Measurements from ENCODE around the gene AQP1. TPM values are rescaled to one million over a fixed set of nuclear protein-coding genes. Genes with fewer than 3 reads are reported as not detected.

Gene AQP1
- polyA plus RNA-seq, 1 experiment, result 3.9 TPM

- CTCF ChIA-PET, result interaction anchor here (1.3 kb wide), 1 partner anchor 41 kb away, joined by 8 read pairs; no protein-coding TSS in a partner anchor
These were observed 13.9 kb upstream of the AQP1 start for GRCh38 chr7:30897770-30898169.

GRCh38 chr7:30898411-30898810 is 13.2 kb upstream of the AQP1 start:
- no peak overlapping the region for H3K4me3 ChIP-seq (ENCODE audit: low read depth, low read length)
- ChIA-PET CTCF (interaction anchor here (1.3 kb wide), 1 partner anchor 40 kb away, joined by 8 read pairs; no protein-coding TSS in a partner anchor), POLR2A (no interaction called here)
- peaks cover 14% of the 10 kb centered on the region for H3K27me3 ChIP-seq (ENCODE audit: control insufficient read depth, insufficient read depth, low read length)
- DNase-seq (ENCODE audit: low read depth), result no peak
- H3K36me3 ChIP-seq (ENCODE audit: control insufficient read depth, insufficient read depth, low read length), result no peaks in the 10 kb centered on the region
- TF ChIP-seq CTCF (IDR thresholded peaks at IDR 0.05; ENCODE audit: insufficient read depth, low read depth, low read length), result no peak

More at GRCh38 chr7:30897770-30898169, 13.9 kb upstream of the AQP1 start:
- TF ChIP-seq CTCF (IDR thresholded peaks at IDR 0.05; ENCODE audit: insufficient read depth, low read depth, low read length), result no peak
- no peaks in the 10 kb centered on the region for H3K36me3 ChIP-seq (ENCODE audit: control insufficient read depth, insufficient read depth, low read length)
- H3K4me3 ChIP-seq (ENCODE audit: low read depth, low read length), result no peak overlapping the region
- H3K27me3 ChIP-seq (ENCODE audit: control insufficient read depth, insufficient read depth, low read length), result peaks cover 14% of the 10 kb centered on the region
- POLR2A ChIA-PET, result no interaction called here
- DNase-seq (ENCODE audit: low read depth), result no peak

- ChIA-PET CTCF (interaction anchor here (1.3 kb wide), 1 partner anchor 40 kb away, joined by 8 read pairs; no protein-coding TSS in a partner anchor), POLR2A (no interaction called here)
- H3K36me3 ChIP-seq (ENCODE audit: control insufficient read depth, insufficient read depth, low read length), result no peaks in the 10 kb centered on the region
- H3K4me3 ChIP-seq (ENCODE audit: low read depth, low read length), result no peak overlapping the region
- DNase-seq (ENCODE audit: low read depth), result no peak
- no peak for TF ChIP-seq CTCF (IDR thresholded peaks at IDR 0.05; ENCODE audit: insufficient read depth, low read depth, low read length)
- peaks cover 10% of the 10 kb centered on the region for H3K27me3 ChIP-seq (ENCODE audit: control insufficient read depth, insufficient read depth, low read length)
These were observed 12.6 kb upstream of the AQP1 start for GRCh38 chr7:30899066-30899465.

GRCh38 chr7:30899630-30900029 is 12.0 kb upstream of the AQP1 start:
- TF ChIP-seq CTCF (IDR thresholded peaks at IDR 0.05; ENCODE audit: insufficient read depth, low read depth, low read length), result no peak
- Histone ChIP-seq H3K27me3 (ENCODE audit: control insufficient read depth, insufficient read depth, low read length) (peaks cover 8% of the 10 kb centered on the region), H3K36me3 (ENCODE audit: control insufficient read depth, insufficient read depth, low read length) (no peaks in the 10 kb centered on the region), H3K4me3 (ENCODE audit: low read depth, low read length) (no peak overlapping the region)
- CTCF ChIA-PET, result interaction anchor here (0.6 kb wide), 1 partner anchor 926 kb away, joined by 3 read pairs; no protein-coding TSS in a partner anchor
- POLR2A ChIA-PET, result no interaction called here
- no peak for DNase-seq (ENCODE audit: low read depth)

GRCh38 chr7:30900053-30900452 is 11.6 kb upstream of the AQP1 start:
- no peak for DNase-seq (ENCODE audit: low read depth)
- Histone ChIP-seq H3K27me3 (ENCODE audit: control insufficient read depth, insufficient read depth, low read length) (peaks cover 7% of the 10 kb centered on the region), H3K4me3 (ENCODE audit: low read depth, low read length) (no peak overlapping the region), H3K36me3 (ENCODE audit: control insufficient read depth, insufficient read depth, low read length) (no peaks in the 10 kb centered on the region)
- CTCF ChIA-PET, result interaction anchor here (0.6 kb wide), 1 partner anchor 927 kb away, joined by 3 read pairs; no protein-coding TSS in a partner anchor
- POLR2A ChIA-PET, result no interaction called here
- TF ChIP-seq CTCF (IDR thresholded peaks at IDR 0.05; ENCODE audit: insufficient read depth, low read depth, low read length), result no peak
